GM19372 (cell line): ENCODE results near the gene CCDC85C.

Source experiments
- ATAC-seq: cut with Tn5 transposase; IDR thresholded peaks from one replicate; pipeline ENCODE4 v1.9.1; 2021; ENCODE audit warnings: mild to moderate bottlenecking, low read depth, moderate library complexity; ENCODE audit not compliant: unreplicated experiment

CCDC85C gene

GRCh38 chr14:99575043-99576023, 28.7 kb downstream of the CCDC85C start:
- ATAC-seq, result no peak

GRCh38 chr14:99574099-99574880, 29.7 kb downstream of the CCDC85C start:
- ATAC-seq, result no peak

GRCh38 chr14:99573436-99574098, 30.4 kb downstream of the CCDC85C start:
- ATAC-seq, result no peak

- no peak for ATAC-seq
Observed at GRCh38 chr14:99573000-99573330, 31.0 kb downstream of the CCDC85C start.

- no peak for ATAC-seq
Observed at GRCh38 chr14:99572173-99572999, 31.6 kb downstream of the CCDC85C start.

GRCh38 chr14:99571303-99571986, 32.6 kb downstream of the CCDC85C start:
- ATAC-seq, result no peak

GRCh38 chr14:99570544-99571302, 33.3 kb downstream of the CCDC85C start:
- no peak for ATAC-seq

GRCh38 chr14:99569725-99570543, 34.1 kb downstream of the CCDC85C start:
- no peak for ATAC-seq

- no peak for ATAC-seq
Observed at GRCh38 chr14:99568567-99569560, 35.1 kb downstream of the CCDC85C start.

GRCh38 chr14:99566390-99567354, 37.3 kb downstream of the CCDC85C start:
- no peak for ATAC-seq

GRCh38 chr14:99566009-99566389, 38.0 kb downstream of the CCDC85C start:
- ATAC-seq, result no peak

- no peak for ATAC-seq
Observed at GRCh38 chr14:99565383-99565782, 38.6 kb downstream of the CCDC85C start.

GRCh38 chr14:99564926-99565259, 39.1 kb downstream of the CCDC85C start:
- ATAC-seq, result no peak

GRCh38 chr14:99564256-99564925, 39.6 kb downstream of the CCDC85C start:
- no peak for ATAC-seq

GRCh38 chr14:99563749-99564129, 40.3 kb downstream of the CCDC85C start:
- ATAC-seq, result no peak
